ENCODE measurements around the gene LIN28B. TPM values are rescaled to one million over a fixed set of nuclear protein-coding genes. Genes with fewer than 3 reads are reported as not detected.
"Not testable (repeated sequence)": the region's sequence is repeated elsewhere in the genome, so short reads cannot be mapped to it uniquely, and the experiment has no call there.

LIN28B gene
- total RNA-seq, 1 experiment from 2014 or later = 0.25 TPM

GRCh38 chr6:105078386-105078708 lies 121.4 kb downstream of the LIN28B start:
- intact Hi-C loops (cut with micrococcal nuclease) = loop anchor here (1.0 to 2.0 kb wide), 4 partner anchors 82 to 396 kb away; no protein-coding TSS in a partner anchor
- POLR2A ChIA-PET = no interaction called here
- Histone ChIP-seq H3K9ac (ENCODE audit: low read length) (no peak overlapping the region), H3K79me2 (ENCODE audit: insufficient read depth, low read length) (no peaks in the 10 kb centered on the region), H3K36me3 (ENCODE audit: control insufficient read depth in 1 of 2, insufficient read depth in 2 of 2, low read length in 2 of 2) (no peaks in the 10 kb centered on the region), H3K4me3 (replicated peaks in 1 of 2; ENCODE audit: low read depth in 1 of 2, low read length in 2 of 2) (no peak overlapping the region), H3K27ac (ENCODE audit: low read depth, low read length) (no peak overlapping the region), H3K4me2 (ENCODE audit: low read length) (no peak overlapping the region), H3K27me3 (ENCODE audit: insufficient read depth, low read length) (no peaks in the 10 kb centered on the region), H3K4me1 (ENCODE audit: control insufficient read depth in 1 of 2, insufficient read depth in 2 of 2, low read length in 2 of 2) (no peaks in the 10 kb centered on the region), H4K20me1 (ENCODE audit: insufficient read depth) (no peaks in the 10 kb centered on the region), H2AFZ (ENCODE audit: low read depth, low read length, poor library complexity, severe bottlenecking) (peak overlapping the region; percentile 66), H3K9me3 (ENCODE audit: control insufficient read depth in 1 of 2, insufficient read depth in 1 of 2, low read depth in 1 of 2, low read length in 2 of 2) (no peaks in the 10 kb centered on the region), H3K9me2 (ENCODE audit: insufficient read depth) (no peaks in the 10 kb centered on the region)
- DNase-seq (ENCODE audit: low read depth, low spot score) = no peak
- RAD21 ChIA-PET (ENCODE audit: low non-redundant PET in 1 of 2, low total read pairs in 2 of 2, uncharacterized antibody in 2 of 2, unreplicated experiment in 2 of 2) = interaction anchor here (1.1 to 1.5 kb wide), 2 partner anchors 288 to 289 kb away, joined by 6 read pairs; no protein-coding TSS in a partner anchor
- no peak for ATAC-seq
- CTCF ChIA-PET = interaction anchor here (0.9 to 5.1 kb wide), 12 partner anchors 9 to 396 kb away, joined by 3 to 67 read pairs (median 6); no protein-coding TSS in a partner anchor
- BruUV-seq (replicated peaks) = no TSS peak
- TF ChIP-seq POLR2AphosphoS5 (IDR thresholded peaks at IDR 0.05; ENCODE audit: low read depth, low read length) (no peak), EZH2phosphoT487 (IDR thresholded peaks at IDR 0.05; ENCODE audit: borderline replicate concordance) (no peak), RAD21 (IDR thresholded peaks at IDR 0.05; ENCODE audit: low read depth) (no peak), ZNF274 (IDR thresholded peaks at IDR 0.05; ENCODE audit: low read depth, low read length) (no peak), SIN3A (IDR thresholded peaks at IDR 0.05; ENCODE audit: low read depth) (no peak), YY1 (IDR thresholded peaks at IDR 0.05; ENCODE audit: extremely low read depth, insufficient replicate concordance, low read depth, low read length) (no peak), ELF1 (IDR thresholded peaks at IDR 0.05; ENCODE audit: borderline replicate concordance, low read depth) (no peak)

DNA sequence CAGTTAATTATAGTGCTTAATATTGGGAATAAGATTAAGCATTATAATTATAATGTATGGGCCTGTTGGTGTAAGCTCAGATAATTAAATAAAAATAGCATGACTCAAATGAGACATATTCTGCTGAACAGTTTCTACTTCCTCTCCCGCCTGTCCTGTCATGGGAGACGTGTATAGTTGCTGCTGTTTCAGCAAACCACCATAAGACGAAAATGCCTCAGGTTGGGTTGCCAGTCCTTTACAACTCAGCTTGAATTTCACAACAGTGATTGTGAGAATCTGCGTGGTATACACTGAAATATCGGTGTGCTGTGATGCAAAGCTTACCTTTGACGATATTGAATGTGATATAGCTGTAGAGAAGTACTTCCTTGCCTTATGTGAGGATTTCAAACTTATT lies 123.4 kb downstream of the LIN28B start:
- Histone ChIP-seq H3K9ac (ENCODE audit: low read length) (no peak overlapping the region), H3K4me3 (replicated peaks in 1 of 2; ENCODE audit: low read depth in 1 of 2, low read length in 2 of 2) (no peak overlapping the region), H3K27me3 (ENCODE audit: insufficient read depth, low read length) (no peaks in the 10 kb centered on the region), H3K9me3 (ENCODE audit: control insufficient read depth in 1 of 2, insufficient read depth in 1 of 2, low read depth in 1 of 2, low read length in 2 of 2) (no peaks in the 10 kb centered on the region), H4K20me1 (ENCODE audit: insufficient read depth) (no peaks in the 10 kb centered on the region), H3K9me2 (ENCODE audit: insufficient read depth) (no peaks in the 10 kb centered on the region), H3K36me3 (ENCODE audit: control insufficient read depth in 1 of 2, insufficient read depth in 2 of 2, low read length in 2 of 2) (no peaks in the 10 kb centered on the region), H3K4me2 (ENCODE audit: low read length) (no peak overlapping the region), H3K27ac (ENCODE audit: low read depth, low read length) (no peak overlapping the region), H3K79me2 (ENCODE audit: insufficient read depth, low read length) (no peaks in the 10 kb centered on the region), H3K4me1 (ENCODE audit: control insufficient read depth in 1 of 2, insufficient read depth in 2 of 2, low read length in 2 of 2) (no peaks in the 10 kb centered on the region), H2AFZ (ENCODE audit: low read depth, low read length, poor library complexity, severe bottlenecking) (no peak overlapping the region)
- CTCF ChIA-PET = interaction anchor here (5.1 kb wide), 1 partner anchor 290 kb away, joined by 67 read pairs; no protein-coding TSS in a partner anchor
- intact Hi-C loops (cut with micrococcal nuclease) = no loop called here
- ATAC-seq (no peak), DNase-seq (ENCODE audit: low read depth, low spot score) (no peak)
- RAD21 ChIA-PET (ENCODE audit: low non-redundant PET in 1 of 2, low total read pairs in 2 of 2, uncharacterized antibody in 2 of 2, unreplicated experiment in 2 of 2) = no interaction called here
- POLR2A ChIA-PET = no interaction called here
- no TSS peak for BruUV-seq (replicated peaks)
- TF ChIP-seq, protein P1, sequence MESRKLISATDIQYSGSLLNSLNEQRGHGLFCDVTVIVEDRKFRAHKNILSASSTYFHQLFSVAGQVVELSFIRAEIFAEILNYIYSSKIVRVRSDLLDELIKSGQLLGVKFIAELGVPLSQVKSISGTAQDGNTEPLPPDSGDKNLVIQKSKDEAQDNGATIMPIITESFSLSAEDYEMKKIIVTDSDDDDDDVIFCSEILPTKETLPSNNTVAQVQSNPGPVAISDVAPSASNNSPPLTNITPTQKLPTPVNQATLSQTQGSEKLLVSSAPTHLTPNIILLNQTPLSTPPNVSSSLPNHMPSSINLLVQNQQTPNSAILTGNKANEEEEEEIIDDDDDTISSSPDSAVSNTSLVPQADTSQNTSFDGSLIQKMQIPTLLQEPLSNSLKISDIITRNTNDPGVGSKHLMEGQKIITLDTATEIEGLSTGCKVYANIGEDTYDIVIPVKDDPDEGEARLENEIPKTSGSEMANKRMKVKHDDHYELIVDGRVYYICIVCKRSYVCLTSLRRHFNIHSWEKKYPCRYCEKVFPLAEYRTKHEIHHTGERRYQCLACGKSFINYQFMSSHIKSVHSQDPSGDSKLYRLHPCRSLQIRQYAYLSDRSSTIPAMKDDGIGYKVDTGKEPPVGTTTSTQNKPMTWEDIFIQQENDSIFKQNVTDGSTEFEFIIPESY (IDR thresholded peaks at IDR 0.05; ENCODE audit: extremely low read depth, insufficient replicate concordance, low read length) = no peak
- TF ChIP-seq JUND (IDR thresholded peaks at IDR 0.05) (no peak), TCF7L2 (IDR thresholded peaks at IDR 0.05; ENCODE audit: borderline replicate concordance, extremely low read depth, insufficient read depth, insufficient read length) (no peak), RAD21 (IDR thresholded peaks at IDR 0.05; ENCODE audit: low read depth) (no peak), FOSL1 (IDR thresholded peaks at IDR 0.05; ENCODE audit: low read depth) (no peak), ZFX (IDR thresholded peaks at IDR 0.05) (no peak), EGR1 (IDR thresholded peaks at IDR 0.05; ENCODE audit: low read depth) (no peak)

GRCh38 chr6:105081662-105082061 lies 124.8 kb downstream of the LIN28B start:
- H3K9me3 ChIP-seq (ENCODE audit: control insufficient read depth in 1 of 2, insufficient read depth in 1 of 2, low read depth in 1 of 2, low read length in 2 of 2); H3K4me1 ChIP-seq (ENCODE audit: control insufficient read depth in 1 of 2, insufficient read depth in 2 of 2, low read length in 2 of 2); H3K36me3 ChIP-seq (ENCODE audit: control insufficient read depth in 1 of 2, insufficient read depth in 2 of 2, low read length in 2 of 2); intact Hi-C loops (cut with micrococcal nuclease); H3K4me2 ChIP-seq (ENCODE audit: low read length); BruUV-seq (replicated peaks); H3K9ac ChIP-seq (ENCODE audit: low read length); H3K27ac ChIP-seq (ENCODE audit: low read depth, low read length); H3K4me3 ChIP-seq (replicated peaks in 1 of 2; ENCODE audit: low read depth in 1 of 2, low read length in 2 of 2); DNase-seq (ENCODE audit: low read depth, low spot score); RAD21 ChIA-PET (ENCODE audit: low non-redundant PET in 1 of 2, low total read pairs in 2 of 2, uncharacterized antibody in 2 of 2, unreplicated experiment in 2 of 2); H3K27me3 ChIP-seq (ENCODE audit: insufficient read depth, low read length); ATAC-seq; POLR2A ChIA-PET; H3K79me2 ChIP-seq (ENCODE audit: insufficient read depth, low read length); H2AFZ ChIP-seq (ENCODE audit: low read depth, low read length, poor library complexity, severe bottlenecking); CTCF ChIA-PET; H3K9me2 ChIP-seq (ENCODE audit: insufficient read depth); H4K20me1 ChIP-seq (ENCODE audit: insufficient read depth): not testable (repeated sequence)

All from HCT116 (cell line).